Esophagus (tissue), 2 donors: Measurements from ENCODE around the gene LSM6. TPM values are rescaled to one million over a fixed set of nuclear protein-coding genes. Genes with fewer than 3 reads are reported as not detected.

Source experiments
- H3K27ac ChIP-seq, 2 donors: one replicate each; pipeline ENCODE4 v1.5.1; 2013; ENCODE audit warnings: low read depth in 2 of 2, mild to moderate bottlenecking in 2 of 2, inconsistent platforms in 1 of 2, low read length in 1 of 2, moderate library complexity in 1 of 2
- H3K27me3 ChIP-seq, 2 donors: one replicate each; pipeline ENCODE4 v1.6.1; 2013; ENCODE audit warnings: low read length in 2 of 2, control low read depth in 1 of 2, mild to moderate bottlenecking in 1 of 2; ENCODE audit not compliant: insufficient read depth in 2 of 2, control insufficient read depth in 1 of 2
- H3K36me3 ChIP-seq, 2 donors: one replicate each; pipeline ENCODE4 v1.6.1; 2013; ENCODE audit warnings: low read length in 1 of 2; ENCODE audit not compliant: control insufficient read depth in 2 of 2, insufficient read depth in 2 of 2
- H3K4me1 ChIP-seq, 2 donors: one replicate each; pipeline ENCODE4 v1.6.1; 2013; ENCODE audit warnings: low read length in 1 of 2; ENCODE audit not compliant: control insufficient read depth in 2 of 2, insufficient read depth in 2 of 2
- H3K4me3 ChIP-seq, 2 donors: one replicate each; pipeline ENCODE4 v1.5.1; 2013; ENCODE audit warnings: low read length in 2 of 2, mild to moderate bottlenecking in 2 of 2, low read depth in 1 of 2, moderate library complexity in 1 of 2
- H3K9me3 ChIP-seq, 2 donors: one replicate each; pipeline ENCODE4 v1.6.1; 2013; ENCODE audit warnings: mild to moderate bottlenecking in 2 of 2, low read depth in 1 of 2, low read length in 1 of 2, moderate library complexity in 1 of 2; ENCODE audit not compliant: control insufficient read depth in 2 of 2, insufficient read depth in 1 of 2
- WGBS, 2 donors: extraction: QIAGEN DNeasy Blood & Tissue Kit; methylation state at CpG; one replicate each; pipeline ENCODE4 v1.1.7; 2013; 5-methylcytosine and 5-hydroxymethylcytosine counted together
- polyA plus RNA-seq, 2 donors: library from polyadenylated mRNA; stranded (reverse); fragments of 200-250 nt; gene quantifications; one replicate each; pipeline ENCODE4 v1.2.3, GENCODE V29; 2013
- donor health status: healthy with polysubstance abuse.
- donor health status: Bipolar disorder and iron deficiency.

Gene LSM6
- polyA plus RNA-seq, 2 donors, result 11.6 to 35.4 TPM

DNA sequence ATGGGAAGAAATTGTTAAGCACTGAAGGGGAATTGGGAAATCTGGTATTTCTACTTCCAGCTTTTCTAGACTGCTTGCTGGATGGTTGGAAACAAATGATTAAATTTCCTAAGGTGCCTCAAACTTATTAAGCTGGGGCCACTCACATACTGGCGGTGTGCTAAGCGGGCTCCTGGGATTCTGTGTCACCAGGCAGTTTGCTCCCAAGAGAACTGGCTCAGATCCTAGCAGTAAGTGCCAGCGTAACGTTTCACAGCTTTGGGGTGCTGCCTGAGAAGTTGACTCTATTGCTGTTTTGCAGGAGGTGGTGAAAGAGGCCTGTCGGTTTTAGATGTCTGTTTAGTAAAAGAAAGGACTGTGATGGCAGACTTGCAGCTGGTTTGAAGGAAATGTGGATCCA is 31.9 kb downstream of the LSM6 start:
- Histone ChIP-seq H3K36me3 (no peaks in the 10 kb centered on the region), H3K27me3 (no peaks in the 10 kb centered on the region), H3K9me3 (no peaks in the 10 kb centered on the region), H3K4me3 (no peak overlapping the region), H3K27ac (no peak overlapping the region), H3K4me1 (no peaks in the 10 kb centered on the region)
- 65 to 71% methylated on average over 5 of the region's 5 CpGs for WGBS, 2 donors

DNA sequence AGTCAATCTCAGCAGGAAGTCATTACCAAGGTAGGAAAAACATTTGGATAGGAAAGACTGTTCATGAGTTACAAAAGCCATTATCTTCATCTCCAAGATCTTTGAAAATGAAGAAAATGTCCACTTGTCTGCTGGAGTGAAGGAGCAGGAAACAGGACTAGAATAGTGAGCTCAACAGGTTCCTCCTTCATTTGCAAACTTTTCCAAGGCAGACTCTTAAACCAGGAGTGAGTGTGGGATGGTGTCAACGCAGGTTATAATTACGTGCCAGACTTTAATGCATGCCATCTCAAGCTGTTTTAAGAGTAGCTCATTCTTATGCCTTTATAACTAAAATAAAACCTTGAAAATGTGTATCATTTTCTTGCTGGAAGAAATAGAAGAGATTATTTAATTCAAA is 35.4 kb downstream of the LSM6 start:
- Histone ChIP-seq H3K9me3 (no peaks in the 10 kb centered on the region), H3K36me3 (no peaks in the 10 kb centered on the region), H3K27ac (no peak overlapping the region), H3K4me1 (no peaks in the 10 kb centered on the region), H3K27me3 (no peaks in the 10 kb centered on the region), H3K4me3 (no peak overlapping the region)
- 59 to 74% methylated on average over 2 of the region's 2 CpGs for WGBS, 2 donors

DNA sequence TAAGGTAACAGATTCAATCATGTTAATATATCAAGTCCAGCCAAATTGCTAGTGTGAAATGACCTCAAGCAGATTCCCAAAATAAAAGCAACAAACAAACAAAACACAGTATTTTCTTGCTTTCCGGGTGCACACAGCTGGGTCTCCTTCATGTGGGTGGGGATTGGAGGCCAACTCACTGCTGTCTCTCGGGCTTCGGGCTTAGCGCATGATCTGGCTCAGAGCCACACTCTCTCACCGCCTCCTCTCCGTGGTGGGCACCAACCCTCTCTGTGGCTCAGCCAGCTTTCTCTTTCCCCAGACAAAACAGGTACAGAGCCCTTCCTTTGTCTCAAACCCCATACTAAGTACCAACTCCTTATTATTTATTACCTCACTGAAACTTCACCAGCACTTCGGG is 35.9 kb downstream of the LSM6 start:
- Histone ChIP-seq H3K36me3 (no peaks in the 10 kb centered on the region), H3K4me1 (no peaks in the 10 kb centered on the region)
- WGBS, 2 donors, result 63 to 66% methylated on average over 7 of the region's 7 CpGs

GRCh38 chr4:146212781-146213180 is 37.3 kb downstream of the LSM6 start:
- Histone ChIP-seq H3K9me3 (no peaks in the 10 kb centered on the region), H3K27me3 (no peaks in the 10 kb centered on the region), H3K27ac (no peak overlapping the region), H3K4me3 (no peak overlapping the region), H3K4me1 (no peaks in the 10 kb centered on the region), H3K36me3 (no peaks in the 10 kb centered on the region)
- 90% methylated on average over 9 of the region's 9 CpGs for WGBS, 2 donors

More for the DNA sequence above, 35.9 kb downstream of the LSM6 start:
- no peaks in the 10 kb centered on the region for H3K27me3 ChIP-seq
- H3K4me3 ChIP-seq, result no peak overlapping the region
- H3K9me3 ChIP-seq, result no peaks in the 10 kb centered on the region
- H3K27ac ChIP-seq, result no peak overlapping the region

DNA sequence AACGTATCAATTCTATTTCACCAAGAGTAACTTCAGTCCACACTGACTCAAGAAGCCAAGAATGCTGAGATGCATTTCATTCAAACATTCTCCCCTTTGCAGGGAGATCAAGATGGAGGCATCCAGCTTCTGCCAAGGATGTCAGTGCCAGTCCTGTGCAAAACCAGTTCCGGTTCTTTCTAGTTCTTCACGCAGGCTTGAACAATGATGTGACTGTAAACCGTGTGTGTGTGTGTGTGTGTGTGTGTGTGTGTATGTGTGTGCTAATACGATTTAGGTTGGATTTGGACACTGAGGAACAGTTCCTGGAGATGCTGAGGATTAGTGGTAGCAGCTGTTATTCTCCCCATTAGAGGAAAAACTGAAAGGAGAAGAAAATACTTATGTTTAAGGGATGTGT is 38.7 kb downstream of the LSM6 start, which contains the start of gene REELD1:
REELD1 (plus strand) TSS at position 301 of the 400 bp plus-strand sequence. CDS start 2,415 bp downstream, outside the sequence.
- H3K27ac ChIP-seq, result no peak within 1 kb of the TSS
- 80 to 81% methylated on average over 5 of the region's 5 CpGs for WGBS, 2 donors
- no peaks in the 10 kb centered on the region for H3K9me3 ChIP-seq
- H3K36me3 ChIP-seq, result no peaks in the 10 kb centered on the region
- H3K4me1 ChIP-seq, result no peaks in the 10 kb centered on the region
- no peak within 1 kb of the TSS for H3K4me3 ChIP-seq
- H3K27me3 ChIP-seq, result no peaks in the 10 kb centered on the region

GRCh38 chr4:146222313-146222712 is 46.8 kb downstream of the LSM6 start:
- 75 to 76% methylated on average over 8 of the region's 8 CpGs for WGBS, 2 donors
- Histone ChIP-seq H3K9me3 (no peaks in the 10 kb centered on the region), H3K36me3 (no peaks in the 10 kb centered on the region), H3K4me3 (no peak overlapping the region), H3K4me1 (no peaks in the 10 kb centered on the region), H3K27me3 (no peaks in the 10 kb centered on the region), H3K27ac (no peak overlapping the region)

DNA sequence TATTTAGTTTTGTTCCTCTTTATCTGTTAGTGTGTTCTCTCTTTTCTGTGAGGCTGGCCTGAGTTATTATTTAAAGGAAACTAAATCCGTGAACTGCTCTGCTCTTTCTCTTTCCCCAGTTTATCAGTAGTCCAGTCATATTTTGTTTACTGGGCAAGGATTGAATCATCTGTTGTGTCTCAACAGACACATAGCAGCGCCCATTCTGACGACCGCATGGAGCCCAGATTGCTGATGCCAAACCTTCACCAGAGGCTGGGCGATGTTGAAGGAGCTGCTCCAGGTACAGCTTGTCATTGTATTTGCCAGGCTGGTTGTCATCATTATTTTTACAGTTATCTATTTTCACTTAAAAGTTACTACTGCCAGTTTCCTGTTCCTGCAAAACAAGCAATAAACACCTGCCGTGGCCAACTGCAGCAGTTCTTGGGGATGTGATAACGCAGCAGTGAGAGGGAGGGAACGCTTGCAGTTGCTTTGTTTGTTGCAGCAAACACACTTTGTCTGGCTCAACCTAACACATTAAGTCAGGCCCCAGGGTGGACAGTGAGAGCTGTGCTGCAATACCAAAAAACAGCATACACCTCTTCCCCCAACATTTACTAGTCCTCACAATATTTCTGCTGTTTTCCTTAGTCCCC is 48.9 kb downstream of the LSM6 start:
- WGBS, 2 donors, result 54 to 64% methylated on average over 8 of the region's 8 CpGs
- Histone ChIP-seq H3K27ac (no peak overlapping the region), H3K4me3 (no peak overlapping the region), H3K4me1 (no peaks in the 10 kb centered on the region), H3K27me3 (no peaks in the 10 kb centered on the region), H3K36me3 (no peaks in the 10 kb centered on the region), H3K9me3 (no peaks in the 10 kb centered on the region)

GRCh38 chr4:146229406-146229805 is 53.9 kb downstream of the LSM6 start:
- Histone ChIP-seq H3K27me3 (no peaks in the 10 kb centered on the region), H3K36me3 (no peaks in the 10 kb centered on the region), H3K9me3 (no peaks in the 10 kb centered on the region), H3K4me3 (no peak overlapping the region), H3K27ac (no peak overlapping the region), H3K4me1 (no peaks in the 10 kb centered on the region)

GRCh38 chr4:146232131-146232722 is 56.7 kb downstream of the LSM6 start:
- Histone ChIP-seq H3K27ac (no peak overlapping the region), H3K36me3 (no peaks in the 10 kb centered on the region), H3K4me1 (no peaks in the 10 kb centered on the region), H3K27me3 (no peaks in the 10 kb centered on the region), H3K4me3 (no peak overlapping the region), H3K9me3 (no peaks in the 10 kb centered on the region)
- 62 to 81% methylated on average over 1 of the region's 1 CpG for WGBS, 2 donors

- H3K27ac ChIP-seq, result no peak overlapping the region
- no peaks in the 10 kb centered on the region for H3K36me3 ChIP-seq
- H3K27me3 ChIP-seq, result no peaks in the 10 kb centered on the region
- no peaks in the 10 kb centered on the region for H3K4me1 ChIP-seq
- H3K9me3 ChIP-seq, result no peaks in the 10 kb centered on the region
- no peak overlapping the region for H3K4me3 ChIP-seq
- 68 to 80% methylated on average over 8 of the region's 8 CpGs for WGBS, 2 donors
These were observed 60.2 kb downstream of the LSM6 start for GRCh38 chr4:146235654-146236177.
